PC-9 (cell line): ENCODE measurements around the gene STEAP1.

Experiments
- CTCF ChIP-seq: fragments of 200-600 bp; sonication (generic); conservative IDR thresholded peaks from 2 replicates; pipeline ENCODE4 v1.6.1; 2017; ENCODE audit warnings: mixed run types, antibody characterized with exemption, mild to moderate bottlenecking, moderate library complexity
- EZH2 ChIP-seq: fragments of 200-600 bp; sonication (generic); IDR thresholded peaks from 2 replicates; pipeline ENCODE4 v1.8.0; 2017; ENCODE audit warnings: antibody characterized with exemption, low read depth

GRCh38 chr7:90207956-90208355, 53.7 kb downstream of the STEAP1 start:
- no peak for TF ChIP-seq EZH2
- no peak for TF ChIP-seq CTCF
